Measurements from ENCODE around the gene NAAA.
"Not testable (repeated sequence)": the region's sequence is repeated elsewhere in the genome, so short reads cannot be mapped to it uniquely, and the experiment has no call there.

Gene NAAA

GRCh38 chr4:75939890-75940691 is 722 bp downstream of the NAAA start:
- intact Hi-C loops (cut with micrococcal nuclease) = loop anchor here (1.0 to 10.0 kb wide), 3 partner anchors 32 to 285 kb away; no protein-coding TSS in a partner anchor
- H3K36me3 Mint-ChIP-seq (ENCODE audit: low read depth) = peaks cover 57% of the 10 kb centered on the region
- peak overlapping the region; percentile 97 for H3K4me3 Mint-ChIP-seq
- H3K4me1 Mint-ChIP-seq (ENCODE audit: low read depth) = peaks cover 40% of the 10 kb centered on the region
- H3K27ac Mint-ChIP-seq = peak overlapping the region; percentile 99
- H3K27me3 Mint-ChIP-seq = no peaks in the 10 kb centered on the region
- no peaks in the 10 kb centered on the region for H3K9me3 Mint-ChIP-seq

GRCh38 chr4:75935628-75936027 is 5.2 kb downstream of the NAAA start:
- Mint-ChIP-seq H3K27me3 (no peaks in the 10 kb centered on the region), H3K36me3 (ENCODE audit: low read depth) (peaks cover 93% of the 10 kb centered on the region)
- intact Hi-C loops (cut with micrococcal nuclease) = loop anchor here (5.0 to 10.0 kb wide), 2 partner anchors 37 to 281 kb away; no protein-coding TSS in a partner anchor

GRCh38 chr4:75930152-75930551 is 10.7 kb downstream of the NAAA start:
- H3K9me3 Mint-ChIP-seq = no peaks in the 10 kb centered on the region
- intact Hi-C loops (cut with micrococcal nuclease) = loop anchor here (10.0 kb wide), 1 partner anchor 275 kb away; no protein-coding TSS in a partner anchor
- H3K4me1 Mint-ChIP-seq (ENCODE audit: low read depth) = peaks cover 6% of the 10 kb centered on the region
- H3K27me3 Mint-ChIP-seq = no peaks in the 10 kb centered on the region
- H3K4me3 Mint-ChIP-seq = no peak overlapping the region
- H3K36me3 Mint-ChIP-seq (ENCODE audit: low read depth) = peaks cover 91% of the 10 kb centered on the region
- H3K27ac Mint-ChIP-seq = no peak overlapping the region

More at GRCh38 chr4:75935628-75936027, 5.2 kb downstream of the NAAA start:
- Mint-ChIP-seq H3K27ac (no peak overlapping the region), H3K4me3 (no peak overlapping the region), H3K4me1 (ENCODE audit: low read depth) (peaks cover 29% of the 10 kb centered on the region), H3K9me3 (no peaks in the 10 kb centered on the region)

- intact Hi-C loops (cut with micrococcal nuclease) = loop anchor here (5.0 to 10.0 kb wide), 2 partner anchors 42 to 120 kb away; no protein-coding TSS in a partner anchor
- H3K4me3 Mint-ChIP-seq; H3K27me3 Mint-ChIP-seq; H3K4me1 Mint-ChIP-seq (ENCODE audit: low read depth); H3K9me3 Mint-ChIP-seq; H3K27ac Mint-ChIP-seq: not testable (repeated sequence)
- H3K36me3 Mint-ChIP-seq (ENCODE audit: low read depth) = peaks cover 98% of the 10 kb centered on the region
These were observed 15.9 kb downstream of the NAAA start for GRCh38 chr4:75924916-75925315.

- Mint-ChIP-seq H3K9me3 (no peaks in the 10 kb centered on the region), H3K27ac (no peak overlapping the region), H3K4me1 (ENCODE audit: low read depth) (peaks cover 6% of the 10 kb centered on the region), H3K36me3 (ENCODE audit: low read depth) (peaks cover 98% of the 10 kb centered on the region), H3K4me3 (no peak overlapping the region), H3K27me3 (no peaks in the 10 kb centered on the region)
- intact Hi-C loops (cut with micrococcal nuclease) = loop anchor here (5.0 to 10.0 kb wide), 2 partner anchors 43 to 120 kb away; no protein-coding TSS in a partner anchor
These were observed 16.4 kb downstream of the NAAA start for GRCh38 chr4:75924309-75924827.

GRCh38 chr4:75922588-75922987 is 18.2 kb downstream of the NAAA start:
- intact Hi-C loops (cut with micrococcal nuclease) = loop anchor here (5.0 to 10.0 kb wide), 2 partner anchors 45 to 118 kb away; no protein-coding TSS in a partner anchor
- H3K9me3 Mint-ChIP-seq = no peaks in the 10 kb centered on the region
- peaks cover 98% of the 10 kb centered on the region for H3K36me3 Mint-ChIP-seq (ENCODE audit: low read depth)
- H3K4me1 Mint-ChIP-seq (ENCODE audit: low read depth) = no peaks in the 10 kb centered on the region
- H3K27ac Mint-ChIP-seq = no peak overlapping the region
- no peaks in the 10 kb centered on the region for H3K27me3 Mint-ChIP-seq
- H3K4me3 Mint-ChIP-seq = no peak overlapping the region

- no peaks in the 10 kb centered on the region for H3K4me1 Mint-ChIP-seq (ENCODE audit: low read depth)
- intact Hi-C loops (cut with micrococcal nuclease) = loop anchor here (5.0 to 10.0 kb wide), 2 partner anchors 45 to 117 kb away; no protein-coding TSS in a partner anchor
- H3K36me3 Mint-ChIP-seq (ENCODE audit: low read depth) = peaks cover 98% of the 10 kb centered on the region
- H3K9me3 Mint-ChIP-seq = no peaks in the 10 kb centered on the region
- H3K4me3 Mint-ChIP-seq = no peak overlapping the region
- H3K27me3 Mint-ChIP-seq = no peaks in the 10 kb centered on the region
- no peak overlapping the region for H3K27ac Mint-ChIP-seq
These were observed 18.9 kb downstream of the NAAA start for GRCh38 chr4:75921910-75922309.

GRCh38 chr4:75920327-75920726 is 20.5 kb downstream of the NAAA start:
- H3K4me3 Mint-ChIP-seq = no peak overlapping the region
- no peaks in the 10 kb centered on the region for H3K27me3 Mint-ChIP-seq
- H3K9me3 Mint-ChIP-seq = no peaks in the 10 kb centered on the region
- H3K4me1 Mint-ChIP-seq (ENCODE audit: low read depth) = no peaks in the 10 kb centered on the region
- H3K36me3 Mint-ChIP-seq (ENCODE audit: low read depth) = peaks cover 100% of the 10 kb centered on the region
- intact Hi-C loops (cut with micrococcal nuclease) = loop anchor here (5.0 to 10.0 kb wide), 2 partner anchors 47 to 116 kb away; no protein-coding TSS in a partner anchor
- H3K27ac Mint-ChIP-seq = no peak overlapping the region

GRCh38 chr4:75919920-75920319 is 20.9 kb downstream of the NAAA start:
- H3K4me1 Mint-ChIP-seq (ENCODE audit: low read depth) = no peaks in the 10 kb centered on the region
- H3K27ac Mint-ChIP-seq = no peak overlapping the region
- peaks cover 100% of the 10 kb centered on the region for H3K36me3 Mint-ChIP-seq (ENCODE audit: low read depth)
- H3K9me3 Mint-ChIP-seq = no peaks in the 10 kb centered on the region
- H3K27me3 Mint-ChIP-seq = no peaks in the 10 kb centered on the region
- intact Hi-C loops (cut with micrococcal nuclease) = loop anchor here (5.0 to 10.0 kb wide), 2 partner anchors 47 to 115 kb away; no protein-coding TSS in a partner anchor
- H3K4me3 Mint-ChIP-seq = no peak overlapping the region

- Mint-ChIP-seq H3K4me1 (ENCODE audit: low read depth) (peaks cover 9% of the 10 kb centered on the region), H3K27me3 (no peaks in the 10 kb centered on the region), H3K4me3 (no peak overlapping the region), H3K9me3 (peaks cover 3% of the 10 kb centered on the region), H3K27ac (no peak overlapping the region), H3K36me3 (ENCODE audit: low read depth) (peaks cover 100% of the 10 kb centered on the region)
- intact Hi-C loops (cut with micrococcal nuclease) = no loop called here
These were observed 24.6 kb downstream of the NAAA start for GRCh38 chr4:75916091-75916661.

GRCh38 chr4:75912968-75913367 is 27.8 kb downstream of the NAAA start:
- Mint-ChIP-seq H3K36me3 (ENCODE audit: low read depth) (peaks cover 75% of the 10 kb centered on the region), H3K4me3 (no peak overlapping the region), H3K4me1 (ENCODE audit: low read depth) (peaks cover 24% of the 10 kb centered on the region), H3K9me3 (peaks cover 11% of the 10 kb centered on the region), H3K27me3 (no peaks in the 10 kb centered on the region), H3K27ac (no peak overlapping the region)
- intact Hi-C loops (cut with micrococcal nuclease) = no loop called here

- peaks cover 54% of the 10 kb centered on the region for H3K36me3 Mint-ChIP-seq (ENCODE audit: low read depth)
- H3K27me3 Mint-ChIP-seq; intact Hi-C loops (cut with micrococcal nuclease): not testable (repeated sequence)
These were observed 30.0 kb downstream of the NAAA start for GRCh38 chr4:75910831-75911230.

GRCh38 chr4:75909405-75909804 is 31.4 kb downstream of the NAAA start:
- peaks cover 30% of the 10 kb centered on the region for H3K4me1 Mint-ChIP-seq (ENCODE audit: low read depth)
- H3K27ac Mint-ChIP-seq = no peak overlapping the region
- H3K36me3 Mint-ChIP-seq (ENCODE audit: low read depth) = peaks cover 40% of the 10 kb centered on the region
- peaks cover 11% of the 10 kb centered on the region for H3K9me3 Mint-ChIP-seq
- no peaks in the 10 kb centered on the region for H3K27me3 Mint-ChIP-seq
- no peak overlapping the region for H3K4me3 Mint-ChIP-seq
- intact Hi-C loops (cut with micrococcal nuclease) = no loop called here

More at GRCh38 chr4:75910831-75911230, 30.0 kb downstream of the NAAA start:
- H3K9me3 Mint-ChIP-seq = peaks cover 11% of the 10 kb centered on the region
- H3K4me1 Mint-ChIP-seq (ENCODE audit: low read depth) = peaks cover 30% of the 10 kb centered on the region
- not testable (repeated sequence) for H3K4me3 Mint-ChIP-seq, H3K27ac Mint-ChIP-seq

- intact Hi-C loops (cut with micrococcal nuclease) = no loop called here
These were observed 32.3 kb downstream of the NAAA start for GRCh38 chr4:75908555-75908954.

More at GRCh38 chr4:75908555-75908954, 32.3 kb downstream of the NAAA start:
- H3K4me1 Mint-ChIP-seq (ENCODE audit: low read depth) = peaks cover 30% of the 10 kb centered on the region
- H3K9me3 Mint-ChIP-seq = peaks cover 11% of the 10 kb centered on the region
- H3K27ac Mint-ChIP-seq = peak overlapping the region; percentile 43
- no peak overlapping the region for H3K4me3 Mint-ChIP-seq
- H3K36me3 Mint-ChIP-seq (ENCODE audit: low read depth) = peaks cover 31% of the 10 kb centered on the region
- no peaks in the 10 kb centered on the region for H3K27me3 Mint-ChIP-seq
